CD4-positive, alpha-beta T cell treated with Interleukin-15 for 1 hour (primary cell): ENCODE results near the gene FXYD2.

Experiments
- DNase-seq: peaks from one replicate; pipeline ENCODE4 v3.0.0-alpha.2; 2020

Gene FXYD2

GRCh38 chr11:117795638-117796455 is 28.7 kb downstream of the FXYD2 start:
- DNase-seq = no peak

DNA sequence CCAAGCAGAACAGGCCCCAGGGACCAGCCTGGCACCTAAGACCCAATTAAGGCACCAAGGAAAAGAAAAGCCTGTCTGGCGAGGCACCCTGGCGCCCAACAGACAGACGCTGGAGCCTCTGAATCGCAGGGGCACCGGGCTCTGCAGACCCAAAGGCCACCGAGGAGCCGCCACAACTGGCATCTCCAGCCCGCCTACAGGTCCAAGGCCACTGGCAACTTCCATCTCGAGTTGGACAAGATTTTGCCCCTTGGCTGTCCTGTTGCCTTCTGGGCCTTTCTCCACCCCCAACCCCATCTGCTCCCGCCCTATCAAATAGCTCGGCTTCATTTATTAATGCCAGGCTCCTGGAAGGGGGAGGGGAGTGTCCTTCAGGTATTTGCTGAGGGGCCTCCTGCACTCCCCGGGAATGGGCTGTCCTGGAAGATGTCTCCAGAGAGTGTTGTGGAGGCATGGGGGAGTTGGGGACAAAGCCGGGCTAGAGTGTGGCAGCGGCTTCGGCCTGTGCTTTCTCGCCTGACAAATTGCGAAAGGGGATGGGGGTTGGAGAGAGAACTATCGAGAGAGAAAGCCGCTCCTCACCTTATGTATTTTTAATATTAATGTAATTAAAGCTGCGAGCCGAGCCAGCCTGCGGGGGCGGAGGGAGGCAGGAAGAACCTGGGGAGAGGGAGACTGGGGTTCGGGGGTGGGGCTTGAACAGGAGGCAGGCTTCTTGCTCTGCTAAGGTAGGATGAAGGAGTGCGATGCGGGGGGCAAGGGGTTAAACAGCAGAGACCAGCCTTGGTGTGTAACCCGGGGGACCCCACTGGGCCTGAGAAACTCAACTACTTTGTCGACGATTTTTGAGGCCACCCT is 29.5 kb downstream of the FXYD2 start:
- no peak for DNase-seq

DNA sequence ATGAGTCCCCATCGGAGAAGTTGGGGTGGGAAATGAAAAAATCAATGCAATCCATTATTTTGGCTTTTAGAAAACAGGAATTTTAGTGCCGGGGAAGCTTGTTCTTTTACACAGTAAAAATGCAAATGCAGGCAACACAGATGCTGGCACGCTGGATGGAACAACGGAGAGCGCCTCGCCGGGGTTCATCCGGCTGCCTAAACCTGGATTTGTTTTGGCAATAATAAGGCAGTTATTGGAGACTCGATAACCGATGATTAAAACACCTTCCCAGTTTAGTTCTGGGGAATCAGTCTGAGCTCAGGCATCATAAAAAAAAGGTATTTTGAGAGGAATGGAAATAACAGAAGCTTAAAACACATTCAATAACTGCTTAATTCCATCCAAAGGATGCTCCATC is 30.4 kb downstream of the FXYD2 start:
- no peak for DNase-seq

- no peak for DNase-seq
Observed at GRCh38 chr11:117793583-117793982, 31.0 kb downstream of the FXYD2 start.

GRCh38 chr11:117792992-117793391 is 31.6 kb downstream of the FXYD2 start:
- no peak for DNase-seq

- no peak for DNase-seq
Observed at GRCh38 chr11:117792241-117792640, 32.3 kb downstream of the FXYD2 start.

GRCh38 chr11:117790279-117790678 is 34.3 kb downstream of the FXYD2 start:
- no peak for DNase-seq

GRCh38 chr11:117789241-117789640 is 35.3 kb downstream of the FXYD2 start:
- no peak for DNase-seq

DNA sequence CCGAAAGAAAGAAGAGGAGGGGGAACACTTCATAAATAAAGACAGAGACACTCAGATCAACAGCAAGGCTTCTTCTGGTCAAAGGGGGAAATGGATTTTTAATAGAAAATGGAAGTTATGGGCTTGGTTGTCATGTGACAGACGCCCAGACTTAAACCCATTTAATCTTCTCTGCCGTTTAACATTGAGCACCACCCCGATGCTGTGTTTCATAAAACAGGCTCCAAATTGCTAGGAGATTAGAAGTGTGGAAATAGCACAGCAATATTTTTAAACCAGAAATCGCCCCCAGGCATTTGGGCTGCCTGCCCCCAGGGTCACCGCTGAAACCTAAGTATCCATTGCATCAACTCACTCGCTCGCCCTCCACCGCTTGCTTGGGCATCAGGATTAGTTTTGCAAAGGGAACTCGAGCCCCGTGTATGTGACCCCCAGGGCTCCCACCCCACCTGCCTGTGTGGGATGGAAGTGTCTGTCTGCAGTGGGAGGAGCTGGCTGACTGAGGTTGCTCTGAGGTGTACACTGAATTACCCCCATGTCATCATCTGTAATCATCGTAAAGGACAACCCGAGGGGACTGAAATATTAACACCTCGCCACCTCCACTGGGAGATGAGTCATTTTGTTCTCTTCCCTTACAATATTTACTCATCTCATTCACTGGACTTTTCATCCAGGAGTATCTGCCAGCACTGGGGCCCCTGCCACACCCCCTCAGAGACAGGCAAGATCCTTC is 38.2 kb downstream of the FXYD2 start:
- DNase-seq = no peak

- no peak for DNase-seq
Observed at GRCh38 chr11:117782101-117782500, 42.4 kb downstream of the FXYD2 start.

- no peak for DNase-seq
Observed at GRCh38 chr11:117781627-117782026, 42.9 kb downstream of the FXYD2 start.

DNA sequence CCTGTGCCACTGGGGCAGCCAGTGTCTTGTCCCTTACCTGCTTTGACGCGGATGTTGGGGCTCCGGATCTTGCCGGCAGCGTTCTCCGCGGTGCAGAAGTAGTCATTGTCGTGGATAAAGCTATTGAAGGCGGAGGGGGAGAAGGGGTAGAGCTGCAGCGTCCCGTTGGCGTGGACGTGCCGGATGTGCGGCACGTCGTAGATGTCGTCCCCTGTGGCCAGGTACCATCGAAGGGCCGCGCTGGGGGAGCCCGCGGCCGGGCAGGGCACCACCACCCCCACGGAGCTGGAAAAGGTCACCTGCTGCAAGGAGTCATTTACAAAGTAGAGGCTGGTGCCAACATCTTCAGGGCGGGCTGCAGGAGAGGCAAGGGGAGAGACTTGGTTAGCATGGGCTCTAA is 44.1 kb downstream of the FXYD2 start:
- no peak for DNase-seq

DNA sequence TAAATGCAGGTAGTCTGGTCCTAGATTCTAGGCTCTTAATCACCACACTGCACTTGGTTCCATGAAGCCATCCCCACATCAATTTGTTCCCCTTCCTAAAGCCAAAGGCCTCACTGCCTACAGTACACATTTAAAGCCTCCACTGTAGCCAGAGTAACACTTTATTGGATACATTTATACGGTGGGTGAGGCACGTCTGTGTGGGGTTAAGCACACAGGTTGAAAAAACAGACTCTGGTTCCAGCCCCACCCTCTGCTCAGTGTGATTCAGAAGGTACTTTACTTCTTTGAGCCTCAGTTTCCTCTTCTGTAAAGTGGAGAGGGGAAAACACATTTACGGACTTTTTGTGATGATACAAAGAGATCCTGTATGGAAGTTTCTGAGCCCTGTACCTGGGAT is 50.0 kb downstream of the FXYD2 start:
- DNase-seq = no peak

DNA sequence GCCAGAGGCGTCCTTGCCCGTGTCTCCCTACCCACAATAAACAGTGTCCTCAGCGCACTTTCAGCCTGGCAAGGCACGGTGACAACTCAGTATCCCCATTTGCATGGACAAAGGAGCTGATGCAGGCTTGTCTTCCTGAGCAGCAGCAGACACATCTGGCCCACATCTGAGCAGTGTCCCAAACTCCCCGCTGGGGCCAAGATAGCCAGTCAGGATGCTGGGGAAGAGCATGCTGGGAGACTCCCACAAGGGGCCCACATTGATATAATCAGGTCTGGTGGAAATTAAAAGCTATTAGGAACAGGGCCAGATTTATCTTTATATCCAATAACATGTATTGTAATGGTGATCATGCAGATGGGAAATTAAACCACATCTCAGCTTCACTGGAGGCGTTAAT is 52.2 kb downstream of the FXYD2 start:
- no peak for DNase-seq

DNA sequence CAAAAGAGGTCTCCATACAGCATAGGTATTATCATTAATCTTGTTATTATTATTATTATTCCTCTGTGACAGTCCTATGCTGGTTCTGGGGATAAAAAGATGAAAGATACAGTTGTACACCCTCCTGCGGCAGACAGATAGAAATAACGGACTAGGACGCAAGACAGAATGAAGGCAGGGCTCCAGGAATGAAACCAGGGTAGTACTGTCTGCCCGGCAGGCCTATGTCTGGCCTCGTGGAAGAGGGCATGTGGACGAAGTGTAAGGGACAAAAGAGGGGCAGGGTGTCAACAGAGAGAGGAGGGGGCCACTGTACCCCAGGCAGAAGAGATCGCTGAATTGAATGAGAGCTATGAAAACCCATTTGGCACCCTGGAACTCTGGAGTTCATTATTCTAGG is 52.7 kb downstream of the FXYD2 start:
- no peak for DNase-seq

DNA sequence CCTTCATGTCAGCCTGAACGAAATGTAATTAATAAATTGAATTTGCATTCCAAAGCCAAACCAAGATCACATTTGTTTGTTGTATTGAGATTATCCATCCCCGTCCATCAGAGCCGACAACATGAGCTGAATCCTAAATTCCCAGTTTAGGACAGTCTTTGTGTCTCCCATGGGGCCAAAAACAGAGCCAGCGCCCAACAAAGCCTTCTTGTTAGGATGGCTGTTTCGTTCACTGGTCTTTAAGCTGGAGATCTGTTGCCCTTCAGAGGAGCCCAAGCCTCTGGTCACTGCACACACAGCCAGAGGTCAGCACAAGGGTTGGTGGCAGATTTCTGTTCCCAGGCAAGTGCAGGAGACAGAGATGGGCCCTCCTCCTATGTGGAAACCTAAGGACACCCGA is 53.3 kb downstream of the FXYD2 start:
- no peak for DNase-seq

- no peak for DNase-seq
Observed at GRCh38 chr11:117770061-117770460, 54.5 kb downstream of the FXYD2 start.
